Measurements from ENCODE around the gene C5orf15. TPM values are rescaled to one million over a fixed set of nuclear protein-coding genes. Genes with fewer than 3 reads are reported as not detected.

Gene C5orf15
- polyA plus RNA-seq, 1 donor (not counting 4 experiments of a cell fraction or from before 2014, with no cell fraction given) = 86.9 TPM

- Histone ChIP-seq H3K36me3 (ENCODE audit: control insufficient read depth in 2 of 2, extremely low read depth in 1 of 2, insufficient read depth in 2 of 2, low read length in 2 of 2) (no peaks in the 10 kb centered on the region), H3K27ac (ENCODE audit: control insufficient read depth, insufficient read depth, low read length) (no peak overlapping the region), H3K79me2 (ENCODE audit: control insufficient read depth, insufficient read depth, low read length) (no peaks in the 10 kb centered on the region), H2AFZ (ENCODE audit: control insufficient read depth, low read length) (no peak overlapping the region), H3K9ac (ENCODE audit: control insufficient read depth, extremely low read depth, insufficient read depth, low read length) (no peak overlapping the region), H3K4me3 (ENCODE audit: control insufficient read depth in 2 of 3, extremely low read depth in 1 of 3, insufficient read depth in 2 of 3, low read depth in 1 of 3, low read length in 3 of 3) (no peak overlapping the region), H3K9me1 (ENCODE audit: control insufficient read depth, extremely low read depth, insufficient read depth, low read length) (no peaks in the 10 kb centered on the region), H3K4me1 (ENCODE audit: control insufficient read depth, extremely low read depth, insufficient read depth, low read length) (no peaks in the 10 kb centered on the region), H3K4me2 (ENCODE audit: control insufficient read depth, extremely low read depth, insufficient read depth, low read depth, low read length) (no peak overlapping the region), H4K20me1 (ENCODE audit: control insufficient read depth, extremely low read depth, insufficient read depth, low read length) (no peaks in the 10 kb centered on the region), H3K9me3 (ENCODE audit: control insufficient read depth, low read depth, low read length) (no peaks in the 10 kb centered on the region), H3K27me3 (ENCODE audit: control insufficient read depth, extremely low read depth, insufficient read depth, low read length) (peaks cover 14% of the 10 kb centered on the region)
- FAIRE-seq (no peak), DNase-seq (ENCODE audit: low read depth, low spot score) (no peak)
- TF ChIP-seq EZH2 (IDR thresholded peaks at IDR 0.05; ENCODE audit: low read length) (no peak), CTCF (optimal IDR thresholded peaks at IDR 0.05 in 1 of 3, IDR thresholded peaks at IDR 0.05 in 1 of 3, conservative IDR thresholded peaks at IDR 0.05 in 1 of 3; ENCODE audit: extremely low read depth in 1 of 3, insufficient read depth in 2 of 3, low read length in 3 of 3) (no peak)
- dilution Hi-C loops (cut with MboI; ENCODE audit: extremely low pct_ligation_motif_present, low sequenced_read_pairs) = no loop called here
These were observed 44.1 kb downstream of the C5orf15 start for GRCh38 chr5:133924221-133924920.

DNA sequence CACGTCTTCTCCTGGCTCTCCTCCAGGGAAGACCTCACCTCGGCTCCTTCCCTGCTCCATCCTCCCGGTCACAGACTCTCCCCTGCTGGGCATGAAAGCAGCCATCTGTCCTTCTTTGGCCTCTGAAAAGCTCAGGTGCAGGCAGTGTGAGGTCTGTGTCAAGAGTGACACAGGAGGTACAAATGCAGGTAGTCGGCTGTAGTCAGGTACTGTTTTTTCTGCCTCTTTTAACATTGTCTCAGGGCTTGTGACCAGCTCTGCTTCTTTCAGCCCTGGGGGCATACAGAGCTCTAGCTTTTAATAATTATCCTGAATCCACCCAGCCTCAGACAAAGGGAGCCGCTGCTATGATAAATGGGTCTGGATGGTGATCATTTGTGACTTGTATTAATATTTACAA is 46.4 kb downstream of the C5orf15 start:
- no peaks in the 10 kb centered on the region for H3K9me1 ChIP-seq (ENCODE audit: control insufficient read depth, extremely low read depth, insufficient read depth, low read length)
- H3K4me1 ChIP-seq (ENCODE audit: control insufficient read depth, extremely low read depth, insufficient read depth, low read length) = no peaks in the 10 kb centered on the region
- H4K20me1 ChIP-seq (ENCODE audit: control insufficient read depth, extremely low read depth, insufficient read depth, low read length) = no peaks in the 10 kb centered on the region
- no peak overlapping the region for H2AFZ ChIP-seq (ENCODE audit: control insufficient read depth, low read length)
- FAIRE-seq = no peak
- TF ChIP-seq CTCF (optimal IDR thresholded peaks at IDR 0.05 in 1 of 3, IDR thresholded peaks at IDR 0.05 in 1 of 3, conservative IDR thresholded peaks at IDR 0.05 in 1 of 3; ENCODE audit: extremely low read depth in 1 of 3, insufficient read depth in 2 of 3, low read length in 3 of 3) = no peak
- TF ChIP-seq EZH2 (IDR thresholded peaks at IDR 0.05; ENCODE audit: low read length) = no peak
- H3K27me3 ChIP-seq (ENCODE audit: control insufficient read depth, extremely low read depth, insufficient read depth, low read length) = peaks cover 14% of the 10 kb centered on the region
- no peak overlapping the region for H3K27ac ChIP-seq (ENCODE audit: control insufficient read depth, insufficient read depth, low read length)
- H3K9ac ChIP-seq (ENCODE audit: control insufficient read depth, extremely low read depth, insufficient read depth, low read length) = no peak overlapping the region
- no peak for DNase-seq (ENCODE audit: low read depth, low spot score)
- H3K79me2 ChIP-seq (ENCODE audit: control insufficient read depth, insufficient read depth, low read length) = no peaks in the 10 kb centered on the region
- H3K9me3 ChIP-seq (ENCODE audit: control insufficient read depth, low read depth, low read length) = no peaks in the 10 kb centered on the region
- H3K4me2 ChIP-seq (ENCODE audit: control insufficient read depth, extremely low read depth, insufficient read depth, low read depth, low read length) = no peak overlapping the region
- no peaks in the 10 kb centered on the region for H3K36me3 ChIP-seq (ENCODE audit: control insufficient read depth in 2 of 2, extremely low read depth in 1 of 2, insufficient read depth in 2 of 2, low read length in 2 of 2)
- dilution Hi-C loops (cut with MboI; ENCODE audit: extremely low pct_ligation_motif_present, low sequenced_read_pairs) = no loop called here
- H3K4me3 ChIP-seq (ENCODE audit: control insufficient read depth in 2 of 3, extremely low read depth in 1 of 3, insufficient read depth in 2 of 3, low read depth in 1 of 3, low read length in 3 of 3) = no peak overlapping the region
